Osteoblast (primary cell): Measurements from ENCODE around the gene TAAR9. TPM values are rescaled to one million over a fixed set of nuclear protein-coding genes. Genes with fewer than 3 reads are reported as not detected.

ENCODE experiments used
- DNase-seq: peaks from one replicate; pipeline ENCODE4 v3.0.0; 2011; ENCODE audit warnings: low spot score, mixed read lengths; ENCODE audit not compliant: insufficient read length; ENCODE audit errors: missing footprints
- H2AFZ ChIP-seq: 2 replicates; pipeline ENCODE4 v1.6.0; 2011; ENCODE audit warnings: mild to moderate bottlenecking, low read length
- H3K27ac ChIP-seq: 2 replicates; pipeline ENCODE4 v1.5.1; 2011; ENCODE audit warnings: mild to moderate bottlenecking, low read depth, low read length, moderate library complexity
- H3K27me3 ChIP-seq: 2 replicates; pipeline ENCODE4 v1.6.0; 2012; ENCODE audit warnings: mild to moderate bottlenecking, control low read depth, inconsistent platforms, low read length, moderate library complexity; ENCODE audit not compliant: insufficient read depth
- H3K36me3 ChIP-seq: 2 replicates; pipeline ENCODE4 v1.5.1; 2011; ENCODE audit warnings: mild to moderate bottlenecking, low read length, control low read depth, moderate library complexity; ENCODE audit not compliant: insufficient read depth
- H3K4me1 ChIP-seq: 2 replicates; pipeline ENCODE4 v1.5.1; 2011; ENCODE audit warnings: mild to moderate bottlenecking, low read length, control low read depth, moderate library complexity; ENCODE audit not compliant: insufficient read depth
- H3K4me2 ChIP-seq: 2 replicates; pipeline ENCODE4 v1.6.0; 2011; ENCODE audit warnings: mild to moderate bottlenecking, low read length; ENCODE audit not compliant: insufficient read depth
- H3K4me3 ChIP-seq: fragments of 200-600 bp; sonication (generic); 3 replicates; pipeline ENCODE4 v1.5.1; 2012; ENCODE audit warnings: mild to moderate bottlenecking, low read length, inconsistent platforms; ENCODE audit not compliant: insufficient read depth
- H3K79me2 ChIP-seq: 2 replicates; pipeline ENCODE4 v1.6.0; 2012; ENCODE audit warnings: mild to moderate bottlenecking, low read length, control low read depth, inconsistent platforms; ENCODE audit not compliant: insufficient read depth
- H3K9me3 ChIP-seq: 2 replicates; pipeline ENCODE4 v1.5.1; 2011; ENCODE audit warnings: low read depth, low read length, control low read depth
- H4K20me1 ChIP-seq: 2 replicates; pipeline ENCODE4 v1.6.0; 2012; ENCODE audit warnings: mild to moderate bottlenecking, low read length, control low read depth; ENCODE audit not compliant: insufficient read depth
- total RNA-seq: library from RNA; depleted of rRNA; stranded (reverse); fragments of >200 nt; gene quantifications from 2 replicates; pipeline ENCODE4 v1.2.3, GENCODE V29; 2012
- TF ChIP-seq, protein P1 (sequence below): IDR thresholded peaks from 2 replicates; pipeline ENCODE4 v1.5.1; 2011; ENCODE audit warnings: mild to moderate bottlenecking, low read depth, low read length, moderate library complexity; ENCODE audit errors: extremely low read depth

TAAR9 gene
- total RNA-seq, 1 donor: not detected

GRCh38 chr6:132568611-132569010 is 30.5 kb downstream of the TAAR9 start:
- Histone ChIP-seq H3K9me3 (no peaks in the 10 kb centered on the region), H3K4me2 (no peak overlapping the region), H3K4me1 (no peaks in the 10 kb centered on the region), H3K27ac (no peak overlapping the region), H2AFZ (no peak overlapping the region), H3K36me3 (no peaks in the 10 kb centered on the region), H3K79me2 (no peaks in the 10 kb centered on the region), H3K27me3 (peaks cover 32% of the 10 kb centered on the region), H4K20me1 (no peaks in the 10 kb centered on the region), H3K4me3 (no peak overlapping the region)
- no peak for DNase-seq
- TF ChIP-seq, protein P1, sequence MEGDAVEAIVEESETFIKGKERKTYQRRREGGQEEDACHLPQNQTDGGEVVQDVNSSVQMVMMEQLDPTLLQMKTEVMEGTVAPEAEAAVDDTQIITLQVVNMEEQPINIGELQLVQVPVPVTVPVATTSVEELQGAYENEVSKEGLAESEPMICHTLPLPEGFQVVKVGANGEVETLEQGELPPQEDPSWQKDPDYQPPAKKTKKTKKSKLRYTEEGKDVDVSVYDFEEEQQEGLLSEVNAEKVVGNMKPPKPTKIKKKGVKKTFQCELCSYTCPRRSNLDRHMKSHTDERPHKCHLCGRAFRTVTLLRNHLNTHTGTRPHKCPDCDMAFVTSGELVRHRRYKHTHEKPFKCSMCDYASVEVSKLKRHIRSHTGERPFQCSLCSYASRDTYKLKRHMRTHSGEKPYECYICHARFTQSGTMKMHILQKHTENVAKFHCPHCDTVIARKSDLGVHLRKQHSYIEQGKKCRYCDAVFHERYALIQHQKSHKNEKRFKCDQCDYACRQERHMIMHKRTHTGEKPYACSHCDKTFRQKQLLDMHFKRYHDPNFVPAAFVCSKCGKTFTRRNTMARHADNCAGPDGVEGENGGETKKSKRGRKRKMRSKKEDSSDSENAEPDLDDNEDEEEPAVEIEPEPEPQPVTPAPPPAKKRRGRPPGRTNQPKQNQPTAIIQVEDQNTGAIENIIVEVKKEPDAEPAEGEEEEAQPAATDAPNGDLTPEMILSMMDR: no peak

- no peak for DNase-seq
- Histone ChIP-seq H3K9me3 (no peaks in the 10 kb centered on the region), H3K4me2 (no peak overlapping the region), H2AFZ (no peak overlapping the region), H3K4me1 (no peaks in the 10 kb centered on the region), H3K27me3 (peaks cover 30% of the 10 kb centered on the region), H4K20me1 (no peaks in the 10 kb centered on the region), H3K27ac (no peak overlapping the region), H3K79me2 (no peaks in the 10 kb centered on the region), H3K36me3 (no peaks in the 10 kb centered on the region), H3K4me3 (no peak overlapping the region)
- TF ChIP-seq, protein P1: no peak
Observed at GRCh38 chr6:132569170-132569569, 31.1 kb downstream of the TAAR9 start.

DNA sequence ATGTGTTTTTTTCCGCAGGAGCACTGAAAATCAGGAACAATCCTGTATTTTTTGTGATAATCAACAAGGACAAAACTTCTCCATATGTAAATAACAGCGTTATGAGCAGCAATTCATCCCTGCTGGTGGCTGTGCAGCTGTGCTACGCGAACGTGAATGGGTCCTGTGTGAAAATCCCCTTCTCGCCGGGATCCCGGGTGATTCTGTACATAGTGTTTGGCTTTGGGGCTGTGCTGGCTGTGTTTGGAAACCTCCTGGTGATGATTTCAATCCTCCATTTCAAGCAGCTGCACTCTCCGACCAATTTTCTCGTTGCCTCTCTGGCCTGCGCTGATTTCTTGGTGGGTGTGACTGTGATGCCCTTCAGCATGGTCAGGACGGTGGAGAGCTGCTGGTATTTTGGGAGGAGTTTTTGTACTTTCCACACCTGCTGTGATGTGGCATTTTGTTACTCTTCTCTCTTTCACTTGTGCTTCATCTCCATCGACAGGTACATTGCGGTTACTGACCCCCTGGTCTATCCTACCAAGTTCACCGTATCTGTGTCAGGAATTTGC is 32.2 kb downstream of the TAAR9 start, which contains the start of gene TAAR6:
Gene TAAR6 (plus strand): TSS at position 102 of the 557 bp plus-strand sequence. CDS start 0 bp downstream, at position 102.
- Histone ChIP-seq H4K20me1 (no peaks in the 10 kb centered on the region), H3K9me3 (no peaks in the 10 kb centered on the region), H3K4me1 (no peaks in the 10 kb centered on the region), H2AFZ (no peak within 1 kb of the TSS), H3K4me3 (no peak within 1 kb of the TSS), H3K27me3 (peaks cover 32% of the 10 kb centered on the region), H3K4me2 (no peak within 1 kb of the TSS), H3K79me2 (no peaks in the 10 kb centered on the region), H3K36me3 (no peaks in the 10 kb centered on the region), H3K27ac (no peak within 1 kb of the TSS)
- TF ChIP-seq, protein P1: no peak
- no peak for DNase-seq

- TF ChIP-seq, protein P1: no peak
- Histone ChIP-seq H3K4me2 (no peak overlapping the region), H3K36me3 (no peaks in the 10 kb centered on the region), H3K4me3 (no peak overlapping the region), H3K27me3 (peaks cover 24% of the 10 kb centered on the region), H3K9me3 (no peaks in the 10 kb centered on the region), H3K79me2 (no peaks in the 10 kb centered on the region), H3K4me1 (no peaks in the 10 kb centered on the region), H3K27ac (no peak overlapping the region), H4K20me1 (no peaks in the 10 kb centered on the region), H2AFZ (no peak overlapping the region)
- DNase-seq: no peak
Observed at GRCh38 chr6:132571774-132572173, 33.7 kb downstream of the TAAR9 start.
